ENCODE results near the gene EIF4E1B.
A peak's percentile ranks its signal among the peaks of the same experiment; 100 is the strongest.

The EIF4E1B gene

GRCh38 chr5:176601901-176602482 lies 28.5 kb upstream of the EIF4E1B start:
- no peak for DNase-seq (ENCODE audit: low read depth)
- H3K4me3 ChIP-seq (ENCODE audit: low read depth, low read length), result no peak overlapping the region

- no peak overlapping the region for H3K4me3 ChIP-seq (ENCODE audit: low read depth, low read length)
- no peak for DNase-seq (ENCODE audit: low read depth)
Observed at GRCh38 chr5:176603091-176603490, 27.4 kb upstream of the EIF4E1B start.

GRCh38 chr5:176606032-176606431 lies 24.4 kb upstream of the EIF4E1B start:
- DNase-seq (ENCODE audit: low read depth), result no peak
- no peak overlapping the region for H3K4me3 ChIP-seq (ENCODE audit: low read depth, low read length)

- DNase-seq (ENCODE audit: low read depth), result no peak
- no peak overlapping the region for H3K4me3 ChIP-seq (ENCODE audit: low read depth, low read length)
Observed at GRCh38 chr5:176606875-176607274, 23.6 kb upstream of the EIF4E1B start.

- no peak for DNase-seq (ENCODE audit: low read depth)
- no peak overlapping the region for H3K4me3 ChIP-seq (ENCODE audit: low read depth, low read length)
Observed at GRCh38 chr5:176608142-176608705, 22.3 kb upstream of the EIF4E1B start.

GRCh38 chr5:176608937-176609723 lies 21.3 kb upstream of the EIF4E1B start:
- peak overlapping the region; percentile 65 for H3K4me3 ChIP-seq (ENCODE audit: low read depth, low read length)
- no peak for DNase-seq (ENCODE audit: low read depth)

- peak within 1 kb of the TSS; percentile 65 for H3K4me3 ChIP-seq (ENCODE audit: low read depth, low read length)
- DNase-seq (ENCODE audit: low read depth), result no peak
Observed at GRCh38 chr5:176609724-176610434, 20.6 kb upstream of the EIF4E1B start, which contains the start of gene GPRIN1. GPRIN1 (minus strand) TSS chr5:176610156; CDS start chr5:176599834, 10,322 bp downstream.

GRCh38 chr5:176610435-176610773 lies 20.1 kb upstream of the EIF4E1B start:
- H3K4me3 ChIP-seq (ENCODE audit: low read depth, low read length), result peak overlapping the region; percentile 65
- no peak for DNase-seq (ENCODE audit: low read depth)

- DNase-seq (ENCODE audit: low read depth), result peak; percentile 64
- H3K4me3 ChIP-seq (ENCODE audit: low read depth, low read length), result no peak overlapping the region
Observed at GRCh38 chr5:176611435-176611834, 19.0 kb upstream of the EIF4E1B start.

GRCh38 chr5:176612008-176612407 lies 18.5 kb upstream of the EIF4E1B start:
- DNase-seq (ENCODE audit: low read depth), result no peak
- H3K4me3 ChIP-seq (ENCODE audit: low read depth, low read length), result no peak overlapping the region

- DNase-seq (ENCODE audit: low read depth), result no peak
Observed at GRCh38 chr5:176612855-176613254, 17.6 kb upstream of the EIF4E1B start.

GRCh38 chr5:176614805-176615478 lies 15.5 kb upstream of the EIF4E1B start:
- H3K4me3 ChIP-seq (ENCODE audit: low read depth, low read length), result no peak overlapping the region

More at GRCh38 chr5:176612855-176613254, 17.6 kb upstream of the EIF4E1B start:
- H3K4me3 ChIP-seq (ENCODE audit: low read depth, low read length), result no peak overlapping the region

GRCh38 chr5:176616511-176616910 lies 14.0 kb upstream of the EIF4E1B start:
- H3K4me3 ChIP-seq (ENCODE audit: low read depth, low read length), result no peak overlapping the region
- no peak for DNase-seq (ENCODE audit: low read depth)

More at GRCh38 chr5:176614805-176615478, 15.5 kb upstream of the EIF4E1B start:
- DNase-seq (ENCODE audit: low read depth), result peak; percentile 50

- no peak for DNase-seq (ENCODE audit: low read depth)
- H3K4me3 ChIP-seq (ENCODE audit: low read depth, low read length), result peak overlapping the region; percentile 33
Observed at GRCh38 chr5:176618783-176619182, 11.7 kb upstream of the EIF4E1B start.

- H3K4me3 ChIP-seq (ENCODE audit: low read depth, low read length), result peak overlapping the region; percentile 33
- DNase-seq (ENCODE audit: low read depth), result peak; percentile 68
Observed at GRCh38 chr5:176619203-176619568, 11.3 kb upstream of the EIF4E1B start.

GRCh38 chr5:176619569-176620332 lies 10.7 kb upstream of the EIF4E1B start:
- H3K4me3 ChIP-seq (ENCODE audit: low read depth, low read length), result peak overlapping the region; percentile 30
- no peak for DNase-seq (ENCODE audit: low read depth)

GRCh38 chr5:176620333-176620981 lies 10.0 kb upstream of the EIF4E1B start:
- H3K4me3 ChIP-seq (ENCODE audit: low read depth, low read length), result peak overlapping the region; percentile 29
- no peak for DNase-seq (ENCODE audit: low read depth)

- no peak overlapping the region for H3K4me3 ChIP-seq (ENCODE audit: low read depth, low read length)
- no peak for DNase-seq (ENCODE audit: low read depth)
Observed at GRCh38 chr5:176621661-176622079, 8.8 kb upstream of the EIF4E1B start.
